Sciatic nerve (tissue), 2 donors: Measurements from ENCODE around the gene IGF2. TPM values are rescaled to one million over a fixed set of nuclear protein-coding genes. Genes with fewer than 3 reads are reported as not detected.

ENCODE experiments used
- ATAC-seq: fragments of 200-7000 bp; cut with Tn5 transposase; one replicate; pipeline ENCODE4 v1.9.1; 2020; ENCODE audit warnings: mild to moderate bottlenecking, moderate library complexity
- DNase-seq: peaks from one replicate; pipeline ENCODE4 v3.0.0-alpha.2; 2020; ENCODE audit warnings: low spot score
- intact Hi-C: fragments of 100-400 bp; cut with DNase I; formaldehyde crosslinking; loops from one replicate; pipeline ENCODE4 v1.14.2; 2022
- total RNA-seq: library from RNA; stranded (reverse); fragmentation: NEBNext Ultra II Directional; extraction: Animal tissue kit (Norgen Biotek cat#: 25700); gene quantifications from one replicate; pipeline ENCODE4 v1.2.1, GENCODE V29; 2021
- donor health status: DM: no; HTN: no; CAD: no.
- donor health status: DM: no; HTN: no; CAD: no.

IGF2 gene
- total RNA-seq, 1 donor from 2014 or later, result 473 TPM

GRCh38 chr11:2099516-2100349 lies 39.5 kb downstream of the IGF2 start:
- intact Hi-C loops, result no loop called here
- no peak for ATAC-seq
- DNase-seq, result peak; percentile 60

GRCh38 chr11:2098691-2099515 lies 40.3 kb downstream of the IGF2 start:
- ATAC-seq (no peak), DNase-seq (no peak)
- intact Hi-C loops, result no loop called here

GRCh38 chr11:2097998-2098690 lies 41.0 kb downstream of the IGF2 start:
- DNase-seq (no peak), ATAC-seq (no peak)
- intact Hi-C loops, result no loop called here

GRCh38 chr11:2097356-2097997 lies 41.7 kb downstream of the IGF2 start:
- peak; percentile 83 for DNase-seq
- ATAC-seq, result peak; percentile 92
- intact Hi-C loops, result no loop called here

GRCh38 chr11:2096919-2097301 lies 42.3 kb downstream of the IGF2 start:
- intact Hi-C loops, result no loop called here
- ATAC-seq, result peak; percentile 58
- DNase-seq, result no peak

GRCh38 chr11:2096011-2096918 lies 42.9 kb downstream of the IGF2 start:
- DNase-seq (peak; percentile 50), ATAC-seq (no peak)
- intact Hi-C loops, result no loop called here

- intact Hi-C loops, result no loop called here
- DNase-seq, result peak; percentile 40
- no peak for ATAC-seq
Measured at GRCh38 chr11:2095542-2095941, 43.6 kb downstream of the IGF2 start.

- peak; percentile 53 for DNase-seq
- ATAC-seq, result no peak
- intact Hi-C loops, result no loop called here
Measured at GRCh38 chr11:2095198-2095520, 44.0 kb downstream of the IGF2 start.

- DNase-seq, result peak; percentile 50
Measured at GRCh38 chr11:2094354-2095197, 44.6 kb downstream of the IGF2 start.

GRCh38 chr11:2093575-2094353 lies 45.4 kb downstream of the IGF2 start:
- ATAC-seq, result no peak
- intact Hi-C loops, result no loop called here
- peak; percentile 63 for DNase-seq

More at GRCh38 chr11:2094354-2095197, 44.6 kb downstream of the IGF2 start:
- intact Hi-C loops, result no loop called here
- no peak for ATAC-seq

GRCh38 chr11:2092956-2093412 lies 46.2 kb downstream of the IGF2 start:
- DNase-seq, result peak; percentile 61
- no peak for ATAC-seq
- intact Hi-C loops, result no loop called here

GRCh38 chr11:2092464-2092910 lies 46.7 kb downstream of the IGF2 start:
- intact Hi-C loops, result no loop called here
- ATAC-seq, result no peak
- DNase-seq, result peak; percentile 28

GRCh38 chr11:2091786-2092463 lies 47.3 kb downstream of the IGF2 start:
- intact Hi-C loops, result no loop called here
- DNase-seq (peak; percentile 42), ATAC-seq (no peak)

GRCh38 chr11:2091112-2091746 lies 48.0 kb downstream of the IGF2 start:
- intact Hi-C loops, result no loop called here
- peak; percentile 35 for DNase-seq
- no peak for ATAC-seq
